Umbilical cord (tissue), 2 donors: Measurements from ENCODE around the gene YPEL1. TPM values are rescaled to one million over a fixed set of nuclear protein-coding genes. Genes with fewer than 3 reads are reported as not detected.
"Not testable (repeated sequence)": the region's sequence is repeated elsewhere in the genome, so short reads cannot be mapped to it uniquely, and the experiment has no call there.

Experiments
- DNase-seq: peaks from one replicate; pipeline ENCODE4 v3.0.0-alpha.2; 2015; ENCODE audit warnings: low spot score
- total RNA-seq: library from RNA; depleted of rRNA; stranded (reverse); fragments of >200 nt; gene quantifications from one replicate; pipeline ENCODE4 v1.2.3, GENCODE V29; 2014; ENCODE audit warnings: low replicate concordance; ENCODE audit not compliant: insufficient read depth

The YPEL1 gene
- total RNA-seq, 1 donor from 2014 or later = 9.6 TPM

GRCh38 chr22:21684492-21685163 is 51.0 kb downstream of the YPEL1 start:
- no peak for DNase-seq

DNA sequence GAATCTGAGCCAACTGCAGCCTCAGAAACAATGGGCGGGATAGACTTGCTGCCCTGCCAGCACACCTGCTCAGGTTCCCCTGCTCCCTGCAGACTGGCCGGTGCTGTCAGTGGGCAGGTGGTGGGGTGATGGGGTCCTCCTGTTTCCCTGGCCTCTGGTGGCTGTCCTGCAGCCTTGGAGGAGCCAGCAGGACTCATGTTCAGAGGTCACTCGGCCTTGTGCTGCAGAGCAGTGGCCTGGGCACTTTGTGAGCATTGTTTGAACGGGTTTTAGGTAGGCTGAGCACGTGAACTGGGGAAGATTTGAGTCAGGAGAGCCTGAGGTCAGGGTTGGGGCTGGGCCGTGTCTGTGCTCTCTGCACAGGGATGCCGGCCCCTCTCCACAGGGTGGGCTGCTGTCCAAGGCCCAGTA is 52.2 kb downstream of the YPEL1 start:
- no peak for DNase-seq

- no peak for DNase-seq
Observed at GRCh38 chr22:21682385-21683175, 53.0 kb downstream of the YPEL1 start.

GRCh38 chr22:21681566-21682370 is 53.8 kb downstream of the YPEL1 start:
- no peak for DNase-seq

GRCh38 chr22:21680830-21681565 is 54.6 kb downstream of the YPEL1 start:
- no peak for DNase-seq

GRCh38 chr22:21679383-21679782 is 56.2 kb downstream of the YPEL1 start:
- DNase-seq = no peak

DNA sequence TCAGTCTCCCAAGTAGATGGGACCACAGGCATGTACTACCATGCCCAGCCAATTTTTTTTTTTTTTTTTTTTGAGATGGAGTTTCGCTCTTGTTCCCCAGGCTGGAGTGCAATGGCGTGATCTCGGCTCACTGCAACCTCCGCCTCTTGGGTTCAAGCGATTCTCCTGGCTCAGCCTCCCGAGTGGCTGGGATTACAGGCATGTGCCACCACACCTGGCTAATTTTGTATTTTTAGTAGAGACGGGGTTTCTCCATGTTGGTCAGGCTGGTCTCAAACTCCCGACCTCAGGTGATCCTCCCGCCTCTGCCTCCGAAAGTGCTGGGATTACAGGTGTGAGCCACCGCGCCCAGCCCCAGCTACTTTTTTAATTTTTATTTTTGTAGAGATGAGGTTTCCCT is 56.8 kb downstream of the YPEL1 start:
- DNase-seq = not testable (repeated sequence)

DNA sequence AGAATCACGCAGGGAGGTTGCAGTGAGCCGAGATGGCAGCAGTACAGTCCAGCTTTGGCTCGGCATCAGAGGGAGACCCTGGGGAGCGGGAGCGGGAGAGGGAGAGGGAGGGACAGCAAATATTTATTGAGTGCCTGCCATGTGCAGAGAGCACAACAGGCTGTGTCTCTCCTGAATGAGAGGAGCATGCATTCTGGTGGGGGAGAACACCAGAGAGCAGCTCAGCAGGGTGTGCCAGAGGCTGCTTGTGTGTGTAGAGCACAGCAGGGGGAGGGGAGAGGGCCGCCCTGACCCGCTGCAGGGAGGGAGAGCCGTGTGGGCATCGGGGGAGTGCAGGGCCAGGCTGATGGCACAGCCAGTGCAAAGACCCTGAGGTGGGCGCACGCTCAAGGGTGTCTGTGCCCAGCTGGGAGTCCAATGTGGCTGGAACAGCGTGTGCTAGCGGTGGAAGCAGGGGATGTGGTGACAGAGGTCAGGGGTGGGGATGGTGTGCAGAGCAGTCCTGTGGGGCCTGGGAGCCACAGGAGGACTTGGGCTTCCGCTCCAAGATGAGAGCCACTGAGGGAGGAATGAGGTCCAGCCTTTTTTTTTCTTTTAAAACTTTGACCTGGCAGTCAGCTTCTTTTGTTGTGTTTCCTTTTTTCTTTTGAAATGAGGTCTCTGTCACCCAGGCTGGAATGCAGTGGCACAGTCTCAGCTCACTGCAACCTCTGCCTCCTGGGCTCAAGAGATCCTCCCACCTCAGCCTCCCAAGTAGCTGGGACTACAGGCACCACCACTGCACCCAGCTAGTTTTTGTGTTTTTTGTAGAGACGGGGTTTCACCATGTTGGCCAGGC is 57.8 kb downstream of the YPEL1 start:
- no peak for DNase-seq

DNA sequence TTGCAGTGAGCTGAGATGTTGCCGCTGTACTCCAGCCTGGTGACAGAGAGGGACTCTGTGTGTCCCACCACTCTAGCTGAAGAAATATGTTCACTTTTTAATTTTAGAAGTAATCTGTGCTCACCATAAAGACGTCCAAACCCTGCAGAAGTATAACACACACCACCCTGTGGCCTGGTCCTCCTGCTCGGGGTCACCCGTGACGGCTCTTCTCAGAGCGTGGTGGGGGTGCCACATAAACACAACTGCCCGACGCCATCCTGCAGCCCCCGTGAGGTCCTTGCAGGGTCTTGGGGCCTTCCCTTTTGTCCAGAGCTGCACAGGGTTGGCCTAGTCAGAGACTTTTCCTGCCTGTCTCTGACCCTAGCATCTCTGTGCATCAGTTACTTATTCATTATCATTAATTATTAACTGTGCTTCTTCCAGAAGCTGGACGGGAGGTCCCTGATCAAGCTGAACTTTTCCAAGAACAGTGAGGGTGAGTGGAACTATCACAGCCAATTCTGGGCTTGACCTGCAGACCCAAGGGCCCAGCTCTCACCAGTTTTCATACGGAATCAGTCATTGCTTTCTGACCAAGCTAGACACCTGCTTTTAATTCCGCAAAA is 60.9 kb downstream of the YPEL1 start:
- DNase-seq = no peak

DNA sequence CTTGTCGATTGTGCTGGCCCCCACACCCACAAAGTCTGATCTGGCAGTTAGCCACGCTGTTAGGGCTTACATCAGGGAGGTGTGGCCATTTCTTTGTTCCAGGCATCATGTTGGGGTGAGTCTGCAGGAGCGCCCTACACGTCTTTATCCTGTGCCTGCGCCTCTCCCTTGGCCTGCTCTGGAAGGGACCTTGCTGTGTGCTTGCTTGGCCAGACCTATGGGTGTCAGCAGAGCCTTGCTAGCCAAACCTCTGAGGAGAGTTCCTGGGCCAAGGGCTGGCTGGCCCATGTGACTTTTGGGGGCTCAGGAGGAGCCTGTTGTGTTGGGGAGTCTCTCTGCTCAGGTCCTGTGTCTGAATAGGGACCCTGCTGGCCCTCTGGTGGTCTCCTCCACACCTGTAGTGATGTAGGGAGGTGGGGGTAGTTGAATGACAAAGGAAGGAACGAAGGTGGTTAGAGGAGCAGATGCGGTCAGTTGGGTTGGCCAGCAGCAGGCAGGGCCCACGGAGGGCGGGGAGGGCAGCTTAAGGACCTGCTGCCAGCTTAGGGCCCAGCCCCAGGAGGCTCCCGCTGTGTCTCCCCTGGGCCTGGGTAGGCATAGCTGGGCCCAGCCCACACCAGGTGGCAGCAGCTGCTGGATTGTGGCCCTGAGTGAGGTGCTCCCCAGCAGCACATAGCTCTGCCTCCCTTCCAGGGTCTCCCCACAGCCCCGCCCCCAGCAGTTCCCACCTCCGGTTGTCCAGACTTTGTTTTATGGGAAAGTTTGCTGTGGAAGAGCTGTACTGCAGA is 61.9 kb downstream of the YPEL1 start:
- no peak for DNase-seq

- DNase-seq = no peak
Observed at GRCh38 chr22:21672107-21672629, 63.4 kb downstream of the YPEL1 start.

GRCh38 chr22:21669026-21669425 is 66.6 kb downstream of the YPEL1 start:
- DNase-seq = no peak

GRCh38 chr22:21666786-21667185 is 68.8 kb downstream of the YPEL1 start:
- no peak for DNase-seq

GRCh38 chr22:21665047-21665851 is 70.3 kb downstream of the YPEL1 start:
- DNase-seq = no peak

GRCh38 chr22:21663738-21664137 is 71.9 kb downstream of the YPEL1 start:
- DNase-seq = no peak

- DNase-seq = no peak
Observed at GRCh38 chr22:21661991-21662390, 73.6 kb downstream of the YPEL1 start.

- no peak for DNase-seq
Observed at GRCh38 chr22:21660904-21661303, 74.7 kb downstream of the YPEL1 start.

DNA sequence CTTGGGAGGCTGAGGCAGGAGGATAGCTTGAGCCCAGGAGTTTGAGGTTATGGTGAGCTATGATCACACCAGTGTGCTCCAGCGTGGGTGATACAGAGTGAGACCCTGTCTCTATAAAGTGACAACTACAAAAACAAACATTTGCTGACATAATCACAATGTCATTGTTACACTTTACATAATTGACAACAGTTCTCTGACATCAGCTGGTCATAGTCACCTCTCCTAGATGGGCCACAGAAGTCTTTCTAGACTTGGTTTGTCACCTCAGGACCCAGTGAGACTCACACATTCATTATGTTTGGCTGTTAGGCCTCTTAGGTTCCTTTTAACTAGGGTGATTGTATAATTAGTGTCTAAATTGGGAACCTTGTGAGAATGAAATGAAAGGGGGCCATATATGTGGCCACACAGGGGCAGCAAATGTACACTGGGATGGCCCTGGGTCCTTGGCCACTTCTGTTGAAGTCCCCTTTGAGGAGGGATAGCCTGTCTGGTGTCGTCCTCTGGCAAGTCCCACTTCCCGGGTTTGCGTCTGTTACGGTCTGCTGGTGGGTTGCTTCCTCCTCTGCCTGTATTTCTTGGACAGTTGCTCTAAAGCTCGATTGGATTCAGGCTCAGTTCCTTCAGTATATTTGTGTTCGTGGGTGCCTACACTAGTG is 75.6 kb downstream of the YPEL1 start:
- DNase-seq = no peak
